ENCODE measurements around the gene MUC15.
A peak's percentile ranks its signal among the peaks of the same experiment; 100 is the strongest.

Gene MUC15

GRCh38 chr11:26571861-26572654, at the start of gene MUC15:
TSS of gene MUC15 (minus strand) at chr11:26572263. CDS start at chr11:26567094, 5,169 bp downstream.
- H3K4me1 ChIP-seq (ENCODE audit: control insufficient read depth, insufficient read depth, low read length, unreplicated experiment) = no peaks in the 10 kb centered on the region
- no peak within 1 kb of the TSS for H3K27ac ChIP-seq (ENCODE audit: low read depth, low read length)
- H3K79me2 ChIP-seq (ENCODE audit: control insufficient read depth, insufficient read depth, low read length, unreplicated experiment) = no peaks in the 10 kb centered on the region
- H3K36me3 ChIP-seq (ENCODE audit: insufficient read depth, low read length) = no peaks in the 10 kb centered on the region
- no peak within 1 kb of the TSS for H2AFZ ChIP-seq (ENCODE audit: low read length, unreplicated experiment)
- no peak within 1 kb of the TSS for H3K4me3 ChIP-seq (ENCODE audit: low read depth, low read length)
- no peaks in the 10 kb centered on the region for H3K27me3 ChIP-seq (ENCODE audit: insufficient read depth, low read length)

DNA sequence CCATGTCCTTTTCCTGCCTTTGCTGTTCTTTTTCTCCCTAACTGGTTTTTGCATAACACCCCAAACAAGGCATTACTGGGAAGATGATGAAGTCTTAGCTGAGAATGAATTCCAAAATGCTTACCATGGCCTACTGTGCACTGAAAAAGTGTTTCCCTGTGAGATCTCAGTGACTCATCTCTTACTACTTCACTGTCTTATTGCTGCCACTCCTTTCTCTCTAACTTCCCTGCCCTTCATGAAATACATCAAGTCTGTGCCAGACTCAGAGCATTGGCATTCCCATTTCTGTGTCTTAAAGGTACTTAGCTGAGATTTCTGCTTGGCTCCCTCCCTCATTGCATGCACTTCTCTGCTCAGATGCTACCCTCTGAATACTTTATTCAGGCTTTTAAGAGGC, 49.1 kb upstream of the MUC15 start:
- peak overlapping the region; percentile 32; the same call in 1 of the 2 replicates for H3K4me3 ChIP-seq (ENCODE audit: low read depth, low read length)
- H3K36me3 ChIP-seq (ENCODE audit: insufficient read depth, low read length) = no peaks in the 10 kb centered on the region
- no peaks in the 10 kb centered on the region for H3K27me3 ChIP-seq (ENCODE audit: insufficient read depth, low read length)
- no peak overlapping the region for H2AFZ ChIP-seq (ENCODE audit: low read length, unreplicated experiment)
- H3K4me1 ChIP-seq (ENCODE audit: control insufficient read depth, insufficient read depth, low read length, unreplicated experiment) = peaks cover 28% of the 10 kb centered on the region
- peak overlapping the region; percentile 85 for H3K27ac ChIP-seq (ENCODE audit: low read depth, low read length)
- no peaks in the 10 kb centered on the region for H3K79me2 ChIP-seq (ENCODE audit: control insufficient read depth, insufficient read depth, low read length, unreplicated experiment)

- H2AFZ ChIP-seq (ENCODE audit: low read length, unreplicated experiment) = no peak overlapping the region
- H3K27ac ChIP-seq (ENCODE audit: low read depth, low read length) = peak overlapping the region; percentile 85
- H3K27me3 ChIP-seq (ENCODE audit: insufficient read depth, low read length) = no peaks in the 10 kb centered on the region
- no peaks in the 10 kb centered on the region for H3K36me3 ChIP-seq (ENCODE audit: insufficient read depth, low read length)
- peaks cover 27% of the 10 kb centered on the region for H3K4me1 ChIP-seq (ENCODE audit: control insufficient read depth, insufficient read depth, low read length, unreplicated experiment)
- H3K79me2 ChIP-seq (ENCODE audit: control insufficient read depth, insufficient read depth, low read length, unreplicated experiment) = no peaks in the 10 kb centered on the region
- H3K4me3 ChIP-seq (ENCODE audit: low read depth, low read length) = no peak overlapping the region; the same call in 1 of the 2 replicates
These were observed 48.4 kb upstream of the MUC15 start for GRCh38 chr11:26620282-26621045.

- Histone ChIP-seq H3K4me3 (ENCODE audit: low read depth, low read length) (no peak overlapping the region), H3K36me3 (ENCODE audit: insufficient read depth, low read length) (no peaks in the 10 kb centered on the region), H2AFZ (ENCODE audit: low read length, unreplicated experiment) (no peak overlapping the region), H3K4me1 (ENCODE audit: control insufficient read depth, insufficient read depth, low read length, unreplicated experiment) (peaks cover 27% of the 10 kb centered on the region), H3K27me3 (ENCODE audit: insufficient read depth, low read length) (no peaks in the 10 kb centered on the region), H3K79me2 (ENCODE audit: control insufficient read depth, insufficient read depth, low read length, unreplicated experiment) (no peaks in the 10 kb centered on the region), H3K27ac (ENCODE audit: low read depth, low read length) (no peak overlapping the region)
These were observed 46.4 kb upstream of the MUC15 start for GRCh38 chr11:26618441-26618840.

- Histone ChIP-seq H3K4me1 (ENCODE audit: control insufficient read depth, insufficient read depth, low read length, unreplicated experiment) (no peaks in the 10 kb centered on the region), H3K79me2 (ENCODE audit: control insufficient read depth, insufficient read depth, low read length, unreplicated experiment) (no peaks in the 10 kb centered on the region), H3K4me3 (ENCODE audit: low read depth, low read length) (no peak overlapping the region), H3K27ac (ENCODE audit: low read depth, low read length) (no peak overlapping the region), H3K36me3 (ENCODE audit: insufficient read depth, low read length) (no peaks in the 10 kb centered on the region), H3K27me3 (ENCODE audit: insufficient read depth, low read length) (no peaks in the 10 kb centered on the region), H2AFZ (ENCODE audit: low read length, unreplicated experiment) (no peak overlapping the region)
These were observed 41.7 kb upstream of the MUC15 start for GRCh38 chr11:26613759-26614158.

GRCh38 chr11:26608507-26609146, 36.6 kb upstream of the MUC15 start:
- no peaks in the 10 kb centered on the region for H3K27me3 ChIP-seq (ENCODE audit: insufficient read depth, low read length)
- no peaks in the 10 kb centered on the region for H3K4me1 ChIP-seq (ENCODE audit: control insufficient read depth, insufficient read depth, low read length, unreplicated experiment)
- H3K27ac ChIP-seq (ENCODE audit: low read depth, low read length) = no peak overlapping the region
- no peaks in the 10 kb centered on the region for H3K36me3 ChIP-seq (ENCODE audit: insufficient read depth, low read length)
- H3K79me2 ChIP-seq (ENCODE audit: control insufficient read depth, insufficient read depth, low read length, unreplicated experiment) = no peaks in the 10 kb centered on the region
- no peak overlapping the region for H2AFZ ChIP-seq (ENCODE audit: low read length, unreplicated experiment)
- no peak overlapping the region for H3K4me3 ChIP-seq (ENCODE audit: low read depth, low read length)

- Histone ChIP-seq H3K27ac (ENCODE audit: low read depth, low read length) (no peak overlapping the region), H3K79me2 (ENCODE audit: control insufficient read depth, insufficient read depth, low read length, unreplicated experiment) (no peaks in the 10 kb centered on the region), H2AFZ (ENCODE audit: low read length, unreplicated experiment) (no peak overlapping the region), H3K4me3 (ENCODE audit: low read depth, low read length) (no peak overlapping the region), H3K36me3 (ENCODE audit: insufficient read depth, low read length) (no peaks in the 10 kb centered on the region), H3K4me1 (ENCODE audit: control insufficient read depth, insufficient read depth, low read length, unreplicated experiment) (no peaks in the 10 kb centered on the region), H3K27me3 (ENCODE audit: insufficient read depth, low read length) (no peaks in the 10 kb centered on the region)
These were observed 35.9 kb upstream of the MUC15 start for GRCh38 chr11:26607725-26608506.

DNA sequence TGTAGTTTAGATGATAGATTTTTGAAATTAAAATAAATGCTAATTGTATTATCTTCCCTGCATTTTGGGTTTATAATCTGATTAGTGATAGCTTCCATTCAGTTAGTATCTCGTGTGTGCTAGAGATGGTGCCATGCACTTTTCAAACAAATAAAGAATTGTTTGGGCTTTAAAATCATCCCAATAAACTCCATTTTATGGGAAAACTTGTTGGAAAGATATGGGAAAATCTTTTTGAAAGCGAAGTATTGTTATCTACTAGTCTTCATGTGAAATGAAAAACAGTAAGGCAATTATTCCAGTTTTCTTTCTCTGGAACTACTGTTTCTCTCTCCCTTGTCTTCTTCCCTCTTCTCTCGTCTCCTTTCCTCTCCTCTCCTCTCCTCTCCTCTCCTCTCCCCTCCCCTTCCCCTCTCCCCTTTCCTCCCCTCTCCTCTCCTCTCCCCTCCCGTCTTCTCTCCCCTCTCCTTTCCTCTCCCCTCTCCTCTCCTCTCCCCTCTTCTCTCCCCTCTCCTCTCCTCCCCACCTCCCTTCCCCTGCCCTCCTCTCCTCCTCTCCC, 27.9 kb upstream of the MUC15 start:
- peaks cover 12% of the 10 kb centered on the region for H3K4me1 ChIP-seq (ENCODE audit: control insufficient read depth, insufficient read depth, low read length, unreplicated experiment)
- H3K79me2 ChIP-seq (ENCODE audit: control insufficient read depth, insufficient read depth, low read length, unreplicated experiment) = no peaks in the 10 kb centered on the region
- H3K27ac ChIP-seq (ENCODE audit: low read depth, low read length) = peak overlapping the region; percentile 62
- H3K36me3 ChIP-seq (ENCODE audit: insufficient read depth, low read length) = no peaks in the 10 kb centered on the region
- no peaks in the 10 kb centered on the region for H3K27me3 ChIP-seq (ENCODE audit: insufficient read depth, low read length)
- H3K4me3 ChIP-seq (ENCODE audit: low read depth, low read length) = no peak overlapping the region; the same call in 1 of the 2 replicates
- H2AFZ ChIP-seq (ENCODE audit: low read length, unreplicated experiment) = peak overlapping the region; percentile 77

DNA sequence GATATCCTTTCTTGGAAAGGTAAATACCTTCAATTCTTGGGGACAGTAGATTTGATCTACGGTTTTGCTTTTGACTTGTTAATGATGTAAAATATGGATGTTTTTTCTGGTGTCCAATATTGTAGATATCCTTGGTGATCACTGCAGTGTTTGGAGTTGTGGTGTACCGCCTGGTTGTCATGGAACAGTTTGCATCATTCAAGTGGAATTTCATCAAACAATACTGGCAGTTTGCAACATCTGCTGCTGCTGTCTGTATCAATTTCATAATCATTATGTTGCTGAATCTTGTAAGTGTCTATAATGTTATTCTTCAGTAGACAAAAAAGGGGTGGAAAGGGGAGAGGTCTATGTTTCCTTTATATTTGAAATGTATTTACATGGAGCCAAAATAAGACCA, 27.4 kb upstream of the MUC15 start:
- no peaks in the 10 kb centered on the region for H3K79me2 ChIP-seq (ENCODE audit: control insufficient read depth, insufficient read depth, low read length, unreplicated experiment)
- H3K27me3 ChIP-seq (ENCODE audit: insufficient read depth, low read length) = no peaks in the 10 kb centered on the region
- peak overlapping the region; percentile 62 for H3K27ac ChIP-seq (ENCODE audit: low read depth, low read length)
- H2AFZ ChIP-seq (ENCODE audit: low read length, unreplicated experiment) = peak overlapping the region; percentile 77
- H3K4me3 ChIP-seq (ENCODE audit: low read depth, low read length) = no peak overlapping the region
- no peaks in the 10 kb centered on the region for H3K36me3 ChIP-seq (ENCODE audit: insufficient read depth, low read length)
- peaks cover 12% of the 10 kb centered on the region for H3K4me1 ChIP-seq (ENCODE audit: control insufficient read depth, insufficient read depth, low read length, unreplicated experiment)

DNA sequence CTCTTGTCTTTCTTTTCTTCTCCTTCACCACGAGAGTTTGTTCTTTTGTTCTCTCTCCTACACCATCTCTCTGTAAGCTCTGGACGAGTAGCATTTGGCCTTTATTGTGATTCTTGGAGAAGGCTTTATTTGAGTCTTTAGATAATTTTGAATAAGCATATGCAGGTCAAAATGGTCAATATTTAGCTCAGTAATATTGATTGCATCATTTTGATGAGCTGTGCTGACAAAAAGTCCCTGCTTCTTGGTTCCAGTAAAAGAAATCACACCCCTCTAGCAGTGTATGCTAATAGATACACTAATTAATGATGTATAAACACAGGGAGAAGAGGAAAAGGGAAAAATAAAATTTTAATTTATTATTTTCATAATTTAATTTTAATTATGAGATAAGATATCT, 25.8 kb upstream of the MUC15 start:
- H3K27ac ChIP-seq (ENCODE audit: low read depth, low read length) = no peak overlapping the region
- H3K79me2 ChIP-seq (ENCODE audit: control insufficient read depth, insufficient read depth, low read length, unreplicated experiment) = no peaks in the 10 kb centered on the region
- no peaks in the 10 kb centered on the region for H3K36me3 ChIP-seq (ENCODE audit: insufficient read depth, low read length)
- no peak overlapping the region for H3K4me3 ChIP-seq (ENCODE audit: low read depth, low read length)
- H3K4me1 ChIP-seq (ENCODE audit: control insufficient read depth, insufficient read depth, low read length, unreplicated experiment) = peaks cover 12% of the 10 kb centered on the region
- no peak overlapping the region for H2AFZ ChIP-seq (ENCODE audit: low read length, unreplicated experiment)
- no peaks in the 10 kb centered on the region for H3K27me3 ChIP-seq (ENCODE audit: insufficient read depth, low read length)
